Measurements from ENCODE around the gene UBN2. TPM values are rescaled to one million over a fixed set of nuclear protein-coding genes. Genes with fewer than 3 reads are reported as not detected.

Gene UBN2
- total RNA-seq, 2 experiments from 2014 or later, result 7.2 to 19.9 TPM

DNA sequence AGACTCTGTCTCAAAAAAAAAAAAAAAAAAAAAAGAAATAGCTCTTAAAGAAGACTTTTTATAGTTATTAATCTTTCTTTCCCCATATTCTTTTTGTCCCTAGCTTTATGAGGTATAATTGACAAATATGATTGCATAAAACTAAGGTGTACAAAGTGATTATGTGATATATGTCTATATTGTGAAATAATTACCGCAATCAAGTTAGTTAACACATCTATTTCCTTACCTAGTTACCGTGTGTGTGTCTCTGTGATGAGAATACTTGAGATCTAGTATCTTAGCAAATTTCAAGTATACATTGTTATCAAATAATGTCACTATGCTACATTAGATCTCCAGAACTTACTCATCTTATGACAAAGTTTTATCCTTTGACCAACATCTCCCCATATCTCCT is 30.7 kb upstream of the UBN2 start:
- intact Hi-C loops (cut with micrococcal nuclease; ENCODE audit: unreplicated experiment), result no loop called here
- no peak overlapping the region for H3K4me3 ChIP-seq (ENCODE audit: low read depth, low read length, poor library complexity, severe bottlenecking)
- DNase-seq (ENCODE audit: low spot score), result no peak
- ChIA-PET CTCF (ENCODE audit: unreplicated experiment) (no interaction called here), POLR2A (no interaction called here)
- H3K79me2 ChIP-seq (ENCODE audit: insufficient read depth, low read depth, low read length), result no peaks in the 10 kb centered on the region
- no peak overlapping the region for H3K27ac ChIP-seq (ENCODE audit: low read depth, low read length, poor library complexity, severe bottlenecking)
- H3K9me2 ChIP-seq (ENCODE audit: insufficient read depth, low read length), result no peaks in the 10 kb centered on the region
- H3K9me3 ChIP-seq (ENCODE audit: low read length), result no peaks in the 10 kb centered on the region
- TF ChIP-seq EZH2phosphoT487 (IDR thresholded peaks at IDR 0.05; ENCODE audit: borderline replicate concordance, low read depth, low read length), result no peak
- TF ChIP-seq, protein P1, sequence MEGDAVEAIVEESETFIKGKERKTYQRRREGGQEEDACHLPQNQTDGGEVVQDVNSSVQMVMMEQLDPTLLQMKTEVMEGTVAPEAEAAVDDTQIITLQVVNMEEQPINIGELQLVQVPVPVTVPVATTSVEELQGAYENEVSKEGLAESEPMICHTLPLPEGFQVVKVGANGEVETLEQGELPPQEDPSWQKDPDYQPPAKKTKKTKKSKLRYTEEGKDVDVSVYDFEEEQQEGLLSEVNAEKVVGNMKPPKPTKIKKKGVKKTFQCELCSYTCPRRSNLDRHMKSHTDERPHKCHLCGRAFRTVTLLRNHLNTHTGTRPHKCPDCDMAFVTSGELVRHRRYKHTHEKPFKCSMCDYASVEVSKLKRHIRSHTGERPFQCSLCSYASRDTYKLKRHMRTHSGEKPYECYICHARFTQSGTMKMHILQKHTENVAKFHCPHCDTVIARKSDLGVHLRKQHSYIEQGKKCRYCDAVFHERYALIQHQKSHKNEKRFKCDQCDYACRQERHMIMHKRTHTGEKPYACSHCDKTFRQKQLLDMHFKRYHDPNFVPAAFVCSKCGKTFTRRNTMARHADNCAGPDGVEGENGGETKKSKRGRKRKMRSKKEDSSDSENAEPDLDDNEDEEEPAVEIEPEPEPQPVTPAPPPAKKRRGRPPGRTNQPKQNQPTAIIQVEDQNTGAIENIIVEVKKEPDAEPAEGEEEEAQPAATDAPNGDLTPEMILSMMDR (conservative IDR thresholded peaks at IDR 0.05; ENCODE audit: low read length), result no peak
- no peak overlapping the region; the same call in 1 of the 2 replicates for H2AFZ ChIP-seq (ENCODE audit: low read length)
- H3K4me2 ChIP-seq (ENCODE audit: low read length), result no peak overlapping the region
- BruUV-seq (replicated peaks), result no TSS peak
- no peaks in the 10 kb centered on the region for H3K36me3 ChIP-seq (ENCODE audit: insufficient read depth, low read length)
- no peaks in the 10 kb centered on the region for H4K20me1 ChIP-seq (ENCODE audit: insufficient read depth, low read length)
- H3K4me1 ChIP-seq (ENCODE audit: insufficient read depth, low read length, poor library complexity, severe bottlenecking), result no peaks in the 10 kb centered on the region

DNA sequence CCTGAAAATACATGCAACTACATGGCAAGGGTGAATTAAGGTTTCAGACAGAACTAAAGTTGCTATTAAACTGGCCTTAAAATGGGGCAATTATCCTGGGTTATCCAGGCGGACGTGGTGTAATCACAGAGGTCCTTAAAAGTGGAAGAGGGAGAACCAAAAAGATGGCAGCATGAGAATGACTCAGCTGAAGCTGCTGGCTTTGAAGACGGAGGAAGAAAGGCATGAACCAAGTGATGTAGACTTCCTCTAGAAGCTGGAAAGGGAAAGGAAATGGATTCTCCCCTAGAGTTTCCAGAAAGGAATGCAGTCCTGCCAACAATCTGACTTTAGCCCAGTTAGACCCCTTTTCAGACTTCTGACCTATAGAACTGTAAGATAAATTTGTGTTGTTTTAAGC is 27.0 kb upstream of the UBN2 start:
- no peak overlapping the region for H3K27ac ChIP-seq (ENCODE audit: low read depth, low read length, poor library complexity, severe bottlenecking)
- no TSS peak for BruUV-seq (replicated peaks)
- no peaks in the 10 kb centered on the region for H3K4me1 ChIP-seq (ENCODE audit: insufficient read depth, low read length, poor library complexity, severe bottlenecking)
- ChIA-PET POLR2A (no interaction called here), CTCF (ENCODE audit: unreplicated experiment) (no interaction called here)
- DNase-seq (ENCODE audit: low spot score), result no peak
- H4K20me1 ChIP-seq (ENCODE audit: insufficient read depth, low read length), result no peaks in the 10 kb centered on the region
- no peak overlapping the region for H2AFZ ChIP-seq (ENCODE audit: low read length)
- no peaks in the 10 kb centered on the region for H3K9me2 ChIP-seq (ENCODE audit: insufficient read depth, low read length)
- peaks cover 9% of the 10 kb centered on the region; the same call in 1 of the 2 replicates for H3K9me3 ChIP-seq (ENCODE audit: low read length)
- H3K4me2 ChIP-seq (ENCODE audit: low read length), result no peak overlapping the region
- H3K79me2 ChIP-seq (ENCODE audit: insufficient read depth, low read depth, low read length), result no peaks in the 10 kb centered on the region
- intact Hi-C loops (cut with micrococcal nuclease; ENCODE audit: unreplicated experiment), result no loop called here
- no peaks in the 10 kb centered on the region for H3K36me3 ChIP-seq (ENCODE audit: insufficient read depth, low read length)
- TF ChIP-seq, protein P1 (conservative IDR thresholded peaks at IDR 0.05; ENCODE audit: low read length), result no peak
- no peak for TF ChIP-seq EZH2phosphoT487 (IDR thresholded peaks at IDR 0.05; ENCODE audit: borderline replicate concordance, low read depth, low read length)
- no peak overlapping the region for H3K4me3 ChIP-seq (ENCODE audit: low read depth, low read length, poor library complexity, severe bottlenecking)

DNA sequence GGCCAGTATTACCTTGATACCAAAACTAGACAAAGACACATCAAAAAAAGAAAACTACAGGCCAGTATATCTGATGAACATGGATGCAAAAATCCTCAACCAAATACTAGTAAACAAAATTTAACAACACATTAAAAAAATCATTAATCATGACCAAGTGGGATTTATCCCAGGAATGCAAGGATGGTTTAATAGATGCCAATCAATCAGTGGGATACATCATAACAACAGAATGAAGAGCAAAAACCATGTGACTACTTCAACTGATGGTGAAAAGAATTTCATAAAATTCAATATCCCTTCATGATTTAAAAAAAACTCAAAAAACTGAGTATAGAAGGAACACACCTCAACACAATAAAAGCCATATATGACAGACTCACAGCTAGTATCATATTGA is 25.2 kb upstream of the UBN2 start:
- no peak for DNase-seq (ENCODE audit: low spot score)
- Histone ChIP-seq H2AFZ (ENCODE audit: low read length) (no peak overlapping the region), H3K4me2 (ENCODE audit: low read length) (no peak overlapping the region), H4K20me1 (ENCODE audit: insufficient read depth, low read length) (no peaks in the 10 kb centered on the region), H3K27ac (ENCODE audit: low read depth, low read length, poor library complexity, severe bottlenecking) (no peak overlapping the region), H3K9me3 (ENCODE audit: low read length) (peaks cover 9% of the 10 kb centered on the region; the same call in 1 of the 2 replicates), H3K4me3 (ENCODE audit: low read depth, low read length, poor library complexity, severe bottlenecking) (no peak overlapping the region), H3K36me3 (ENCODE audit: insufficient read depth, low read length) (no peaks in the 10 kb centered on the region), H3K79me2 (ENCODE audit: insufficient read depth, low read depth, low read length) (no peaks in the 10 kb centered on the region), H3K4me1 (ENCODE audit: insufficient read depth, low read length, poor library complexity, severe bottlenecking) (no peaks in the 10 kb centered on the region), H3K9me2 (ENCODE audit: insufficient read depth, low read length) (no peaks in the 10 kb centered on the region)
- POLR2A ChIA-PET, result interaction anchor here (0.6 kb wide), 1 partner anchor 9 kb away, joined by 3 read pairs; no protein-coding TSS in a partner anchor
- CTCF ChIA-PET (ENCODE audit: unreplicated experiment), result no interaction called here
- TF ChIP-seq EZH2phosphoT487 (IDR thresholded peaks at IDR 0.05; ENCODE audit: borderline replicate concordance, low read depth, low read length), result no peak
- TF ChIP-seq, protein P1 (conservative IDR thresholded peaks at IDR 0.05; ENCODE audit: low read length), result no peak
- intact Hi-C loops (cut with micrococcal nuclease; ENCODE audit: unreplicated experiment), result no loop called here
- no TSS peak for BruUV-seq (replicated peaks)
